OCI-LY1 (cell line): ENCODE results near the gene DRC1.

ENCODE experiments used
- CTCF ChIP-seq: fragments of 200-600 bp; sonication (generic), shearing (Covaris generic); IDR thresholded peaks from 2 replicates; pipeline ENCODE4 v1.5.1; 2017; ENCODE audit warnings: mild to moderate bottlenecking, antibody characterized with exemption, low read length, moderate library complexity, mixed read lengths
- EZH2 ChIP-seq: fragments of 200-600 bp; sonication (generic), shearing (Covaris generic); IDR thresholded peaks from 2 replicates; pipeline ENCODE4 v1.8.0; 2017; ENCODE audit warnings: borderline replicate concordance, mixed run types, mild to moderate bottlenecking, antibody characterized with exemption, low read length, moderate library complexity, mixed read lengths

GRCh38 chr2:26454561-26455001 lies 52.9 kb downstream of the DRC1 start:
- no peak for TF ChIP-seq EZH2
- TF ChIP-seq CTCF: no peak
